NCI-H1105 treated with DMSO at 0.1 percent for 48 hours (cell line): ENCODE results near the gene DLX5.

Experiments
- DNase-seq: peaks from one replicate; lab custom pipeline; 2025; lab: John Stamatoyannopoulos, UW

Gene DLX5

DNA sequence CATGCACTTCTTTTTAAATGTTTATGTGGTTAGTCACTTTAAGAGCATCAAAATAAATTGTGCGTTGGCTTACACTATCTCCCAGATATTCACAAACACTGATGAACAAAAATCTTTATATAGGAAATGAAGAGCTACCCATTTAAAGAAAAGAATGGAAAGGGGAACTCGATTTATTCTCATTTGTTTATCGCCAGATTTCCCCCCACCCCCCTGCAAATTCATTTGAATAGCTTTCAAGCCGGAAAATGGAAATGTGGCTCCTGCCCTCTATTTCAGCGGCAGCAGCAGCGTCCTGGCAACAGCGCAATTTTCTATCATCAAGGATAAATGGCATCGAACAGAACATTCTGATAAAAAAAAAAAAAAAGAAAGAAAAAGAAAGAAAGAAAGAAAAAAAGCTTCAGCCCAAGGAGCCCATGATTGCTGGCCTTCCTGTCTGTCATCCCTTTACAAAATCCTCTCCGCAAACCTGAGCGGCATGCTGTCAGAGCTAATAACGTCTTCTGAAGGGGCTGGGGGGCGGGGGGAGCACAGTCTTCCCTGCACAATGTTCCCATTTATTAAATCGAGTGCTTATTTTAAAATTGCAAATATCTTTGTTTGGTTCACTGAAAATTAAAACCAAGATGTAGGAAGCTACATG lies 33.0 kb downstream of the DLX5 start:
- no peak for DNase-seq

GRCh38 chr7:96989859-96990317 lies 34.7 kb downstream of the DLX5 start:
- DNase-seq: no peak

DNA sequence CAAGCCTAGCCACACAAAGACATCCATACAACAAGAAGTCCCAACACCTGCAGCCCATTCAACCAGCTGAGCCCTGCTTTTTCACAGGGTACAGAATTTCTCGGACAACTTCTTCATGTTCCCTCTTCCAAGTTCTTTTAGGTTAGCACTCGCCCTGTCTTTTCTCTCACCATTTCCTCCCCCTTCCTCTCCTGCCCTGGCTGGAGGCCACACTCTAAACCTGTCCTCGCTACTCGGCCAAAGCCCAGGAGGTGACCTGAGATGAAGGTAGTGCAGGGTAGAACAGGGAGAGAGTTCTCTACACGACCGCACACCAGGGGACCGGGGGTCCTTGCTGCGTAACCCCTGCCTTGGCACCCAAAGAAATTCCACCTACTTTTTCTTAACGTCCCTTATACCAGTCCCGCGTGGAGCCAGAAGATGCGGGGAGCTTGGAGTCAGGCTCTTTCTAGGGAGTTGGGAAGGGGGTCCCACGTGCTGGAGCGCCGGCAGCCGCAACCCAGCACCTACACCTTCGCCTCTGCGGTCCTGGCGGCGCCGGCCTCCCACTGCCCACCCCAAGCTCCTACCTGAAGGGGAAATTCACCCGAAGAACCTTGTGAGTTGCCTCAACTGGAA lies 35.3 kb downstream of the DLX5 start:
- no peak for DNase-seq

- no peak for DNase-seq
Observed at GRCh38 chr7:96987719-96988118, 36.9 kb downstream of the DLX5 start.

DNA sequence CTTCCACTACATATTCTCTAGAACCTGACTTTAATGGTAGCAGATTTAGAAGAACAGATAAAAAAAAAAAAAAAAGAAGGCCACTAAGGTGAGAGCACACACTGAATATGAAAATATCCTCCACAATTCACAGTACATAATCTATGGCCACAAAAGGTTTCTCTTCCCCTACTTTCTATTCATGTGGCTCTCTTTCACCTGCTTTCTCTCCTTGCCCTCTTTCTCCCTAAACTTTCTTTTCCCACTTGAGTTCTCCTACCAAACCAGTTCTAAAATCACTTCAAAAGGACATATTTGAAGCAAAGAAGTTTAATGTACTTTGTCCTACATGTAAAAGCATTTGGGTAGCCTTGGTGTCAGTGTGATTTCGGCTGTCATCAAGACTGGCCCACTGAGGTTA lies 37.7 kb downstream of the DLX5 start:
- no peak for DNase-seq

GRCh38 chr7:96985992-96986391 lies 38.6 kb downstream of the DLX5 start:
- no peak for DNase-seq

DNA sequence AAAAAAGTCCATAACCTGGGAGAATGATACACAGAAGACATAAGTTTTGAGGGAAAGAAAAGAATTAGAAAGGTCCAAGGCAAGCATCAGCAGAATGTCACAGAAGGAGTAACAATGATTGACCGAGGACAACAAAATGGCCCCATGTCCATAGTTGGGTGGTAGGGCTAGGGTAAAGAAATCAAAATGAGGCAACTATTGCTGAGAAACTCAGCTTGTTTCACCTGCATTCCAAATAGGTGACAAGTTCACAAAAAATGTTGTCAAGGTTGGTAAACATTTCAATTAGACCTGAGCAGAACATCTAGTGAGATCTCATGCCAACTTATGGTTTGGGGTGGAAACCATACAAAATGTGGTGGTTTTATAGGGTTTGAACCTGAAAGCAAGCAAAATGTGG lies 42.0 kb downstream of the DLX5 start:
- DNase-seq: no peak

DNA sequence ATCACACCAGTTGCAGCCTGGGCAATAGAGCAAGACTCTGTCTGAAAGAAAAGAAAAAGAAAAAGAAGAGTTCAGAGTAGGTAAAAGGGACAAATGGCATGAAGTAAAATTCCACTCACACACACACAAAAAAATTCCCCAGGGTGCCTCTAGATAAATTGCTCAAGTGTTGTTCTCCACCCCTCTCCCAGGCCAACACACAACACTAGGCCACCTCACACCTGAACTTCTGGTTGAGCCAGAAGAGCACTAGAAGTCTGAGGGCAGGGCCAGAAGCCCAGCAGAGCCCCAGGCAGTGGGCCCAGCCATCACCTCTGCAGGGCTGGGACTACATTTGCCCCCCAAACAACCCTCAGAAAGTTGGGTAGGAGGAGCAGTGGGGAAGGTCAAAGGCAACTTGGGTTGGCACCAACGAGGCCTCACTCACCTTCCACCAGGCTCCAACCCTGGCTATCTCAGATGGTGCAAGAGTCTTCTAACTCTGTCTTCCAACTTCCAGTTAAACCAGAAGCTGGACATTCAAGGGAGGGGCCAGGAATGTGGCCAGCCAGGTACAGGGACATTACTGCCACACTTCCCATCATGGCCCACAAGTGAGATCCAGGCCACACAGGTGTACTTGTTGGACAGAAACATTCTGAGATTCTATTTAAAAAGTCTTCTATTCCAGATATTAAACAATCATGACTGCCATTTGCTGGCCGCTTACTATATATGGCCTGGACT lies 44.9 kb downstream of the DLX5 start:
- no peak for DNase-seq

DNA sequence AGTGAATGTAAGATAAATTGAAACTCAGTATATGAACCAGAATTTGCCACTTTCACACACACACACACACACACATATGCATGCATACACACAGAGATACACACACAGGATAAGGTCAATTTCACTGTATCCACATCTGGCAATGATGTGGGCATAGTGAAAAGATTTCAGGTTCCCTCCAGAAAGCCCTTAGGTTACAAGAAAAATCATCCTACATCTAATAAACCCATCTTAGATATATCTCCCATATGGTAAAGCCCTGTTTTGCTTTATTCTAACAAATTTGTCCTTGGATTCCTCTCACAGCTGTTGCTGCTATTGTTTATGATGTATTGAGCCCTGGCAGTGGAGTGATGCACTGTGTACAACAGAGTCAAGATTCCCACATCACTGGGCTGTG lies 47.2 kb downstream of the DLX5 start:
- no peak for DNase-seq

DNA sequence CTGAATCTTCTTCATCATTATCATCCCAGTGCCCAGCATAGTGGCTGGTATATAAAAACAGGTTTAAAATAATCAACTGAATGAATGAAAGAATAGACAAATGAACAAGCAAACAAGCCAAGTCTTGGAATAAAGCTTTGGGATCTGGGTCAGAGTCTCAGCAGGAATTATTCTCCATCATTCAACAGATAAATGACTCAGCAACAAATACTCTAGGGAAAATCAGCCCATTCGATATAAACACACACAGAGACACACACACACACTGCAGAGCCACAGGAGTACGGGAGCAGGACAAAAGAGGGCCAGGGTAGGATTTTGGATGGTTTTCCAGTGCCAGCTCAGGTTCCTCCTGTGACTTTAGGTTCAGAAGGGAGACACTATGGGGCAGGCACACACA lies 48.5 kb downstream of the DLX5 start:
- no peak for DNase-seq

DNA sequence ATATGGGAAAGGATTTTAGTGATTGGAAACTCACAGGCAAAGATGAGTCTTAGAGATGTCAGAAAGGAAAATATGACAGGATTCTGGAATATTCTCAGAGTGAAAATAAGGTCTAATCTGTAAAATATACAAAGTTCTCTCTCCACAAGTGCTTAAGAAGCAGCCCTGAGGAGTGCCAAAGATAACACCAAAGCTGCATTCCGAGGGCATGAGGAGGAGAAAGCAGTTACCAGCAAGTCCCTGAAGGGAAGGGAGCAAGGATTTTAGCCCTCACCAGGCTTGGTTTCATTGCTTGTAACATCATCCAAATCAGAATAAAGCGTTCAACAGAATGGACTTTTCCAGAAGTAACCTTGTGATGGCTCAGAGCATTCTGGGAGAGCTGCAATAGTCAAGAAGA lies 50.6 kb downstream of the DLX5 start:
- DNase-seq: no peak

DNA sequence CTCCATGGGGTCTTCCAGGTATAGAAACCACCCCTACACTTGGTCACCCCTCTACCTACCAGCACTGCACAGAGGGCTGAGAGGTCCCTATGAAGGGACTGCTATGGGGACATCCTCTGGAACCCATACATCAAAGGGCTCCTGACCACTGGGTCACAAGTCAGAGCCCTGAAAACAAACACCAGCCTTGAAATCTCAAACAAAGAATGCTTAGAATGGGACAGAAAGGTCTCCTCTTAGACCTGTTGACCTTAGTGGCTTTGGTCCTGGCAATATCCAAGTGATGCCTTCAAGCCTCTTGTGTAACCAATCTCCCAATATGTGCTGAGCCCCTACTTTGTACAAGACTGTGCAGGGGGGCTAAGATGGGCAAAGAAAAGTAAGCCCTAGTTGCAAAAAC lies 53.9 kb downstream of the DLX5 start:
- no peak for DNase-seq
